ENCODE data around the gene SIX5.

- TF ChIP-seq, protein P1, sequence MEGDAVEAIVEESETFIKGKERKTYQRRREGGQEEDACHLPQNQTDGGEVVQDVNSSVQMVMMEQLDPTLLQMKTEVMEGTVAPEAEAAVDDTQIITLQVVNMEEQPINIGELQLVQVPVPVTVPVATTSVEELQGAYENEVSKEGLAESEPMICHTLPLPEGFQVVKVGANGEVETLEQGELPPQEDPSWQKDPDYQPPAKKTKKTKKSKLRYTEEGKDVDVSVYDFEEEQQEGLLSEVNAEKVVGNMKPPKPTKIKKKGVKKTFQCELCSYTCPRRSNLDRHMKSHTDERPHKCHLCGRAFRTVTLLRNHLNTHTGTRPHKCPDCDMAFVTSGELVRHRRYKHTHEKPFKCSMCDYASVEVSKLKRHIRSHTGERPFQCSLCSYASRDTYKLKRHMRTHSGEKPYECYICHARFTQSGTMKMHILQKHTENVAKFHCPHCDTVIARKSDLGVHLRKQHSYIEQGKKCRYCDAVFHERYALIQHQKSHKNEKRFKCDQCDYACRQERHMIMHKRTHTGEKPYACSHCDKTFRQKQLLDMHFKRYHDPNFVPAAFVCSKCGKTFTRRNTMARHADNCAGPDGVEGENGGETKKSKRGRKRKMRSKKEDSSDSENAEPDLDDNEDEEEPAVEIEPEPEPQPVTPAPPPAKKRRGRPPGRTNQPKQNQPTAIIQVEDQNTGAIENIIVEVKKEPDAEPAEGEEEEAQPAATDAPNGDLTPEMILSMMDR (IDR thresholded peaks at IDR 0.05) = no peak
- TF ChIP-seq CEBPB (IDR thresholded peaks at IDR 0.05) (no peak), NFE2L2 (conservative IDR thresholded peaks at IDR 0.05; ENCODE audit: low read length) (no peak), MAZ (IDR thresholded peaks at IDR 0.05; ENCODE audit: borderline replicate concordance, low read depth, low read length) (no peak), EP300 (IDR thresholded peaks at IDR 0.05) (no peak), RFX5 (IDR thresholded peaks at IDR 0.05) (no peak), MYC (IDR thresholded peaks at IDR 0.05; ENCODE audit: borderline replicate concordance, low read length) (no peak)
Observed at GRCh38 chr19:45766869-45767346, 2.1 kb downstream of the SIX5 start.

All from A549 (cell line).